HCT116 (cell line): ENCODE measurements around the gene RPL13. TPM values are rescaled to one million over a fixed set of nuclear protein-coding genes. Genes with fewer than 3 reads are reported as not detected.

Source experiments
- ATAC-seq: fragments of 200-7000 bp; cut with Tn5 transposase; 2 replicates; pipeline ENCODE4 v1.9.1; 2020; ENCODE audit warnings: mild to moderate bottlenecking, moderate library complexity
- BruUV-seq: library from RNA; stranded (reverse); fragments of 400-500 nt; replicated peaks from 2 replicates; lab custom pipeline; 2021; lab: Mats Ljungman, UMichigan
- CTCF ChIA-PET: fragments of 300-600 bp; sonication (Branson Sonifier 250); formaldehyde crosslinking; loops from one replicate; lab custom pipeline; 2021; ENCODE audit warnings: antibody characterized with exemption; lab: Charles Lee
- POLR2A ChIA-PET: fragments of 300-600, 350-600 bp; sonication (Branson Sonifier 250); formaldehyde crosslinking; loops from one replicate; lab custom pipeline; 2021; ENCODE audit warnings: antibody characterized with exemption; lab: Charles Lee
- RAD21 ChIA-PET, 2 experiments: fragments of 300-600 bp; sonication (Branson Sonifier 250); formaldehyde crosslinking; loops; one replicate each; lab custom pipeline; 2023; ENCODE audit warnings: low total read pairs in 2 of 2; ENCODE audit not compliant: uncharacterized antibody in 2 of 2, unreplicated experiment in 2 of 2, low non-redundant PET in 1 of 2; lab: Charles Lee
- DNase-seq: peaks from one replicate; pipeline ENCODE4 v3.0.0-alpha.2; 2010; ENCODE audit warnings: low read depth, low spot score
- H2AFZ ChIP-seq: fragments of 200-600 bp; shearing (Covaris generic), sonication (generic); 2 replicates; pipeline ENCODE4 v1.6.1; 2017; ENCODE audit warnings: low read depth, mixed run types, mixed read lengths, antibody characterized with exemption, low read length; ENCODE audit not compliant: poor library complexity, severe bottlenecking
- H3K27ac ChIP-seq: 2 replicates; pipeline ENCODE4 v1.5.1; 2012; ENCODE audit warnings: low read depth, low read length
- H3K27me3 ChIP-seq: fragments of 200-600 bp; sonication (generic); 2 replicates; pipeline ENCODE4 v1.6.1; 2016; ENCODE audit warnings: mixed run types, low read length, mixed read lengths; ENCODE audit not compliant: insufficient read depth
- H3K36me3 ChIP-seq, 2 experiments: fragments of 200-500 bp in 1 of 2; fragments of 200-600 bp in 1 of 2; sonication (Bioruptor generic) in 1 of 2; sonication (generic) in 1 of 2; 2 replicates each; pipeline versions ENCODE4 v1.5.1 to v1.6.1; 2014 to 2016; ENCODE audit warnings: low read length in 2 of 2, inconsistent platforms in 1 of 2, mixed read lengths in 1 of 2, mixed run types in 1 of 2; ENCODE audit not compliant: insufficient read depth in 2 of 2, control insufficient read depth in 1 of 2
- H3K4me1 ChIP-seq, 2 experiments: fragments of 200-600 bp in 1 of 2; sonication (generic) in 1 of 2; 2 replicates each; pipeline versions ENCODE4 v1.5.1 to v1.6.1; 2012 to 2017; ENCODE audit warnings: low read length in 2 of 2, inconsistent platforms in 1 of 2, mild to moderate bottlenecking in 1 of 2, mixed read lengths in 1 of 2, mixed run types in 1 of 2, moderate library complexity in 1 of 2; ENCODE audit not compliant: insufficient read depth in 2 of 2, control insufficient read depth in 1 of 2
- H3K4me2 ChIP-seq: fragments of 200-600 bp; sonication (generic); 2 replicates; pipeline ENCODE4 v1.6.1; 2017; ENCODE audit warnings: mixed run types, low read length, mixed read lengths
- H3K4me3 ChIP-seq, 2 experiments: fragments of 200-600 bp in 1 of 2; sonication (generic) in 1 of 2; replicated peaks in 1 of 2; 2 replicates each; pipeline ENCODE4 v1.5.1; 2011 to 2016; ENCODE audit warnings: low read length in 2 of 2, control low read depth in 1 of 2, low read depth in 1 of 2, mild to moderate bottlenecking in 1 of 2, mixed read lengths in 1 of 2, mixed run types in 1 of 2
- H3K79me2 ChIP-seq: fragments of 200-600 bp; sonication (generic); 2 replicates; pipeline ENCODE4 v1.6.1; 2017; ENCODE audit warnings: mild to moderate bottlenecking, mixed run types, low read length, moderate library complexity, mixed read lengths; ENCODE audit not compliant: insufficient read depth
- H3K9ac ChIP-seq: fragments of 200-600 bp; sonication (generic); 2 replicates; pipeline ENCODE4 v1.6.1; 2016; ENCODE audit warnings: low read length, mixed read lengths
- H3K9me2 ChIP-seq: fragments of 200-600 bp; sonication (generic), shearing (Covaris generic); 2 replicates; pipeline ENCODE4 v1.6.1; 2017; ENCODE audit warnings: mixed run types, mild to moderate bottlenecking, moderate library complexity; ENCODE audit not compliant: insufficient read depth
- H3K9me3 ChIP-seq, 2 experiments: fragments of 200-500 bp in 1 of 2; fragments of 200-600 bp in 1 of 2; sonication (Bioruptor generic) in 1 of 2; sonication (generic) in 1 of 2; 2 replicates each; pipeline ENCODE4 v1.6.1; 2014 to 2017; ENCODE audit warnings: low read length in 2 of 2, mixed read lengths in 2 of 2, inconsistent platforms in 1 of 2, low read depth in 1 of 2, mild to moderate bottlenecking in 1 of 2, mixed run types in 1 of 2, moderate library complexity in 1 of 2; ENCODE audit not compliant: control insufficient read depth in 1 of 2, insufficient read depth in 1 of 2
- H4K20me1 ChIP-seq: fragments of 200-600 bp; sonication (generic), shearing (Covaris generic); 2 replicates; pipeline ENCODE4 v1.6.1; 2017; ENCODE audit warnings: mixed run types, mild to moderate bottlenecking, moderate library complexity; ENCODE audit not compliant: insufficient read depth
- ATF3 ChIP-seq: IDR thresholded peaks from 2 replicates; pipeline ENCODE4 v1.6.1; 2012
- CBX3 ChIP-seq: IDR thresholded peaks from 2 replicates; pipeline ENCODE4 v1.6.1; 2012; ENCODE audit warnings: low read depth
- CEBPB ChIP-seq: IDR thresholded peaks from 2 replicates; pipeline ENCODE4 v1.6.1; 2012; ENCODE audit warnings: low read depth
- CTCF ChIP-seq, 3 experiments: fragments of 200-600 bp in 1 of 3; sonication (generic) in 1 of 3; IDR thresholded peaks in 2 of 3; conservative IDR thresholded peaks in 1 of 3; 2 replicates each; pipeline ENCODE4 v1.5.1; 2012 to 2017; ENCODE audit warnings: low read depth in 2 of 3, low read length in 2 of 3, antibody characterized with exemption in 1 of 3, borderline replicate concordance in 1 of 3, control low read depth in 1 of 3, mild to moderate bottlenecking in 1 of 3, mixed read lengths in 1 of 3, mixed run types in 1 of 3, moderate library complexity in 1 of 3; ENCODE audit not compliant: insufficient read depth in 1 of 3
- ELF1 ChIP-seq: IDR thresholded peaks from 2 replicates; pipeline ENCODE4 v1.6.1; 2012; ENCODE audit warnings: low read depth, borderline replicate concordance
- EZH2phosphoT487 ChIP-seq: fragments of 200-600 bp; IDR thresholded peaks from 2 replicates; pipeline ENCODE4 v1.6.1; 2018; ENCODE audit warnings: antibody characterized with exemption, borderline replicate concordance
- JUND ChIP-seq: IDR thresholded peaks from 2 replicates; pipeline ENCODE4 v1.6.1; 2012
- POLR2A ChIP-seq: IDR thresholded peaks from 2 replicates; pipeline ENCODE4 v1.7.0; 2011; ENCODE audit warnings: borderline replicate concordance; ENCODE audit not compliant: insufficient read depth, insufficient read length; ENCODE audit errors: extremely low read depth
- POLR2AphosphoS5 ChIP-seq: IDR thresholded peaks from 2 replicates; pipeline ENCODE4 v1.6.1; 2011; ENCODE audit warnings: mild to moderate bottlenecking, low read depth, low read length, moderate library complexity
- SP1 ChIP-seq: IDR thresholded peaks from 2 replicates; pipeline ENCODE4 v1.6.1; 2012; ENCODE audit warnings: low read depth
- SRF ChIP-seq: IDR thresholded peaks from 2 replicates; pipeline ENCODE4 v1.6.1; 2012; ENCODE audit warnings: low read depth
- TCF7L2 ChIP-seq: IDR thresholded peaks from 2 replicates; pipeline ENCODE4 v1.7.0; 2011; ENCODE audit warnings: borderline replicate concordance, inconsistent platforms; ENCODE audit not compliant: insufficient read depth, insufficient read length; ENCODE audit errors: extremely low read depth
- YY1 ChIP-seq: IDR thresholded peaks from 2 replicates; pipeline ENCODE4 v1.6.1; 2011; ENCODE audit warnings: low read length, low read depth, moderate library complexity, mild to moderate bottlenecking; ENCODE audit not compliant: insufficient replicate concordance; ENCODE audit errors: extremely low read depth
- ZFX ChIP-seq: fragments of 450-650 bp; IDR thresholded peaks from 2 replicates; pipeline ENCODE4 v1.6.1; 2017
- ZNF274 ChIP-seq: fragments of 200-500 bp; sonication (Bioruptor generic); IDR thresholded peaks from 2 replicates; pipeline ENCODE4 v1.6.1; 2014; ENCODE audit warnings: mild to moderate bottlenecking, low read depth, low read length, inconsistent platforms
- intact Hi-C: fragments of 100-400 bp; cut with micrococcal nuclease; formaldehyde crosslinking; loops from 2 replicates; pipeline ENCODE4 v1.10.0; 2022
- total RNA-seq: library from RNA; stranded (reverse); gene quantifications from one replicate; pipeline ENCODE4 v1.2.1, GENCODE V29; 2021; ENCODE audit not compliant: unreplicated experiment
- TF ChIP-seq, protein P1 (sequence below): IDR thresholded peaks from 2 replicates; pipeline ENCODE4 v1.6.1; 2011; ENCODE audit warnings: mild to moderate bottlenecking, low read length, moderate library complexity; ENCODE audit not compliant: insufficient replicate concordance; ENCODE audit errors: extremely low read depth

The RPL13 gene
- total RNA-seq, 1 experiment from 2014 or later, result 4,404 TPM

DNA sequence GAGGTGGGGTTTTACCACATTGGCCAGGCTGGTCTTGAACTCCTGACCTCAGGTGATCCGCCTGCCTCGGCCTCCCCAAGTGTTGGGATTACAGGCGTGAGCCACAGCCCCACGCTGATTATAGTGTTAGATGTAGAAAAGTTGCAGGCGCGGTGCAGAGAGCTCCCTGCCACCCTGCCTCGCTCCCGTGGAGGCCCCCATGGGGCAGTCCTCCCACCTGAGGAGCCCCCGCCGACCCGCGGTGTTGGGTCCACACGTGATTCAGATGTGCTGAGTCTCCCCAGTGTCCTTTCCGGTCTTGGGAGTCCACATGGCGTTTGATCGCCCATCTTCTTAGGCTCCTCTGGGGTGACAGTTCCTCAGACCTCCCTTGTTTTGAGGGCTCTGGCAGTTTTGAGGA is 5.2 kb upstream of the RPL13 start:
- Histone ChIP-seq H3K4me1 (peaks cover 14 to 27% of the 10 kb centered on the region in 2 experiments), H3K4me2 (no peak overlapping the region), H3K79me2 (peaks cover 8% of the 10 kb centered on the region; the same call in 1 of the 2 replicates), H3K27ac (no peak overlapping the region), H3K9me2 (no peaks in the 10 kb centered on the region), H3K4me3 (no peak overlapping the region), H3K27me3 (no peaks in the 10 kb centered on the region), H4K20me1 (no peaks in the 10 kb centered on the region), H3K9ac (no peak overlapping the region), H3K36me3 (peaks cover 15 to 29% of the 10 kb centered on the region in 2 experiments; a peak in 3 of 4 replicates)
- ChIA-PET RAD21 (interaction anchor here in 1 of 2 experiments (0.6 kb wide), 1 partner anchor 306 kb away, joined by 3 read pairs; no protein-coding TSS in a partner anchor), POLR2A (no interaction called here)
- DNase-seq (no peak), ATAC-seq (no peak)
- intact Hi-C loops, result loop anchor here (5.0 kb wide), 2 partner anchors 48 to 63 kb away; partner anchors contain the start of genes ANKRD11 and SPG7
- TF ChIP-seq ELF1, result no peak
- no peak for TF ChIP-seq SRF
- TF ChIP-seq ZNF274, result no peak
- no peak for TF ChIP-seq CBX3
- no peak for TF ChIP-seq POLR2A
- no peak for TF ChIP-seq TCF7L2
- TF ChIP-seq, all 23 proteins: peak for 0
- Histone ChIP-seq H3K9me3 (no peaks in the 10 kb centered on the region), H2AFZ (no peak overlapping the region)
- CTCF ChIA-PET, result interaction anchor here (1.1 kb wide), 1 partner anchor 10 kb away, joined by 3 read pairs; no protein-coding TSS in a partner anchor
- BruUV-seq, result no TSS peak

GRCh38 chr16:89555780-89556179 is 4.7 kb upstream of the RPL13 start:
- no peak overlapping the region for H3K4me3 ChIP-seq
- H4K20me1 ChIP-seq, result no peaks in the 10 kb centered on the region
- RAD21 ChIA-PET, result no interaction called here
- no peaks in the 10 kb centered on the region for H3K9me2 ChIP-seq
- peaks cover 11% of the 10 kb centered on the region for H3K79me2 ChIP-seq
- peaks cover 12 to 26% of the 10 kb centered on the region in 2 experiments; a peak in 3 of 4 replicates for H3K36me3 ChIP-seq
- CTCF ChIA-PET, result no interaction called here
- H3K4me2 ChIP-seq, result no peak overlapping the region
- H3K27me3 ChIP-seq, result no peaks in the 10 kb centered on the region
- DNase-seq (no peak), ATAC-seq (no peak)
- no TSS peak for BruUV-seq
- no peak overlapping the region for H3K27ac ChIP-seq
- H3K9me3 ChIP-seq, result no peaks in the 10 kb centered on the region
- intact Hi-C loops, result loop anchor here (2.0 to 5.0 kb wide), 3 partner anchors 48 to 315 kb away; partner anchors contain the start of genes ANKRD11 and SPG7
- POLR2A ChIA-PET, result no interaction called here
- no peak overlapping the region for H2AFZ ChIP-seq
- peaks cover 14 to 27% of the 10 kb centered on the region in 2 experiments for H3K4me1 ChIP-seq
- H3K9ac ChIP-seq, result no peak overlapping the region
- TF ChIP-seq ATF3 (no peak), YY1 (no peak), SP1 (no peak), CEBPB (no peak), ELF1 (no peak), ZNF274 (no peak), JUND (no peak), CTCF (IDR thresholded peaks at IDR 0.05 in 2 of 3, conservative IDR thresholded peaks at IDR 0.05 in 1 of 3; ENCODE audit: borderline replicate concordance in 1 of 3, insufficient read depth in 1 of 3, low read depth in 2 of 3, low read length in 2 of 3) (no peak), EZH2phosphoT487 (no peak), POLR2AphosphoS5 (no peak), ZFX (no peak), CBX3 (no peak)
- TF ChIP-seq, protein P1, sequence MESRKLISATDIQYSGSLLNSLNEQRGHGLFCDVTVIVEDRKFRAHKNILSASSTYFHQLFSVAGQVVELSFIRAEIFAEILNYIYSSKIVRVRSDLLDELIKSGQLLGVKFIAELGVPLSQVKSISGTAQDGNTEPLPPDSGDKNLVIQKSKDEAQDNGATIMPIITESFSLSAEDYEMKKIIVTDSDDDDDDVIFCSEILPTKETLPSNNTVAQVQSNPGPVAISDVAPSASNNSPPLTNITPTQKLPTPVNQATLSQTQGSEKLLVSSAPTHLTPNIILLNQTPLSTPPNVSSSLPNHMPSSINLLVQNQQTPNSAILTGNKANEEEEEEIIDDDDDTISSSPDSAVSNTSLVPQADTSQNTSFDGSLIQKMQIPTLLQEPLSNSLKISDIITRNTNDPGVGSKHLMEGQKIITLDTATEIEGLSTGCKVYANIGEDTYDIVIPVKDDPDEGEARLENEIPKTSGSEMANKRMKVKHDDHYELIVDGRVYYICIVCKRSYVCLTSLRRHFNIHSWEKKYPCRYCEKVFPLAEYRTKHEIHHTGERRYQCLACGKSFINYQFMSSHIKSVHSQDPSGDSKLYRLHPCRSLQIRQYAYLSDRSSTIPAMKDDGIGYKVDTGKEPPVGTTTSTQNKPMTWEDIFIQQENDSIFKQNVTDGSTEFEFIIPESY, result no peak
